Adrenal gland (tissue), 12 donors: ENCODE results near the gene STK40. TPM values are rescaled to one million over a fixed set of nuclear protein-coding genes. Genes with fewer than 3 reads are reported as not detected.
A peak's percentile ranks its signal among the peaks of the same experiment; 100 is the strongest.

Experiments used
- DNase-seq, 7 donors: peaks; one replicate each; pipeline ENCODE4 v3.0.0-alpha.2; 2019 to 2020
- H3K27ac ChIP-seq, 5 donors: fragments of 200-600 bp; sonication (generic) in 4 of 5; 1 replicate in 3 of 5; 2 replicates in 2 of 5; pipeline versions ENCODE4 v1.5.1 to v1.8.0; 2016 to 2020; ENCODE audit warnings: mild to moderate bottlenecking in 1 of 5
- H3K27me3 ChIP-seq: fragments of 200-600 bp; 2 replicates; pipeline ENCODE4 v1.8.0; 2021
- H3K36me3 ChIP-seq, 2 donors: fragments of 200-600 bp; replicated peaks in 1 of 2; 1 replicate in 1 of 2; 2 replicates in 1 of 2; pipeline versions ENCODE4 v1.5.1 to v1.8.0; 2018 to 2022
- H3K4me1 ChIP-seq, 2 donors: fragments of 200-600 bp; replicated peaks in 1 of 2; 1 replicate in 1 of 2; 2 replicates in 1 of 2; pipeline versions ENCODE4 v1.5.1 to v1.8.0; 2018 to 2021
- H3K4me3 ChIP-seq, 4 donors: fragments of 200-600 bp; sonication (generic) in 3 of 4; one replicate each; pipeline ENCODE4 v1.5.1; 2016 to 2018
- H3K9me3 ChIP-seq, 3 donors: fragments of 200-600 bp; sonication (generic) in 1 of 3; replicated peaks in 1 of 3; 1 replicate in 2 of 3; 2 replicates in 1 of 3; pipeline versions ENCODE4 v1.5.1 to v1.8.0; 2016 to 2021
- CTCF ChIP-seq, 6 experiments: fragments of 450-650 bp in 4 of 6; fragments of 200-600 bp in 2 of 6; sonication (generic) in 1 of 6; IDR thresholded peaks; 1 replicate in 5 of 6; 2 replicates in 1 of 6; pipeline versions ENCODE4 v1.5.1 to v1.8.0; 2016 to 2021; ENCODE audit warnings: antibody characterized with exemption in 6 of 6, mild to moderate bottlenecking in 2 of 6, moderate library complexity in 1 of 6
- POLR2A ChIP-seq, 2 donors: fragments of 450-650 bp; IDR thresholded peaks; one replicate each; pipeline ENCODE4 v1.6.1; 2017; ENCODE audit warnings: antibody characterized with exemption in 2 of 2, mild to moderate bottlenecking in 2 of 2, moderate library complexity in 1 of 2
- WGBS, 4 donors: extraction: QIAGEN DNeasy Blood & Tissue Kit in 2 of 4; methylation state at CpG; one replicate each; pipeline versions ENCODE4 v1.1.5 to v1.1.7; 2013 to 2017; 5-methylcytosine and 5-hydroxymethylcytosine counted together
- intact Hi-C, 2 donors: fragments of 100-400 bp; cut with DNase I; formaldehyde crosslinking; loops; one replicate each; pipeline versions ENCODE4 v1.14.1 to v1.15.0; 2022 to 2023
- polyA plus RNA-seq, 3 donors: library from polyadenylated mRNA; stranded (reverse); fragments of 200-250 nt in 2 of 3; fragments of 350-450 nt in 1 of 3; fragmentation: Illumina TruSeq in 1 of 3; extraction: RNeasy Lipid Tissue Mini Kit (QIAGEN cat#74804) in 1 of 3; gene quantifications; one replicate each; pipeline ENCODE4 v1.2.3, GENCODE V29; 2013 to 2014
- total RNA-seq, 9 donors: library from RNA; depleted of rRNA in 4 of 9; stranded (reverse); fragments of >200 nt in 4 of 9; fragments of 120-200 nt in 1 of 9; fragmentation: NEBNext Ultra II Directional in 1 of 9; extraction: Animal tissue kit (Norgen Biotek cat#: 25700) in 1 of 9; gene quantifications; one replicate each; pipeline versions ENCODE4 v1.1.0 to v1.2.4, GENCODE V29; 2013 to 2023
- donor health status: healthy with polysubstance abuse.
- donor health status: Bipolar disorder and iron deficiency.
- donor health status: DM: yes; HTN: yes; CAD: no.
- donor health status: DM: no; HTN: no; CAD: no.
- donor health status: DM: no; HTN: no; CAD: no.
- donor health status: DM: yes; HTN: yes; CAD: no.

STK40 gene
- total and polyA plus RNA-seq, 12 donors: 9.8 to 31.2 (median 24.7) TPM

- Histone ChIP-seq H3K27ac (peak overlapping the region in 2 of 5 donors; percentile 54 to 67), H3K27me3 (no peaks in the 10 kb centered on the region), H3K9me3 (no peaks in the 10 kb centered on the region), H3K4me3 (no peak overlapping the region), H3K4me1 (peaks cover 0 to 28% of the 10 kb centered on the region in 2 donors), H3K36me3 (peaks cover 0 to 52% of the 10 kb centered on the region in 2 donors)
- no peak for DNase-seq
- no peak for TF ChIP-seq CTCF (IDR thresholded peaks at IDR 0.05)
- no peak for TF ChIP-seq POLR2A (IDR thresholded peaks at IDR 0.05)
- 54 to 79% (median 64%) methylated on average over 5 to 13 of the region's 13 CpGs for WGBS, 4 donors
- intact Hi-C loops: no loop called here
Observed at GRCh38 chr1:36350659-36351226, 35.0 kb downstream of the STK40 start.

- no peak overlapping the region for H3K4me3 ChIP-seq
- DNase-seq: no peak
- H3K27me3 ChIP-seq: no peaks in the 10 kb centered on the region
- 72 to 94% (median 80%) methylated on average over 6 to 16 of the region's 16 CpGs for WGBS, 4 donors
- intact Hi-C loops: no loop called here
- peak overlapping the region in 2 of 5 donors; percentile 54 to 65 for H3K27ac ChIP-seq
- TF ChIP-seq CTCF (IDR thresholded peaks at IDR 0.05): no peak
- no peak for TF ChIP-seq POLR2A (IDR thresholded peaks at IDR 0.05)
- H3K9me3 ChIP-seq: no peaks in the 10 kb centered on the region
- peaks cover 0 to 54% of the 10 kb centered on the region in 2 donors for H3K36me3 ChIP-seq
- H3K4me1 ChIP-seq: peaks cover 0 to 28% of the 10 kb centered on the region in 2 donors
Observed at GRCh38 chr1:36349839-36350238, 35.9 kb downstream of the STK40 start.

GRCh38 chr1:36349241-36349671, 36.5 kb downstream of the STK40 start:
- Histone ChIP-seq H3K27ac (peak overlapping the region in 2 of 5 donors; percentile 54 to 65), H3K27me3 (no peaks in the 10 kb centered on the region), H3K36me3 (peaks cover 0 to 49% of the 10 kb centered on the region in 2 donors), H3K4me3 (no peak overlapping the region), H3K4me1 (peaks cover 0 to 28% of the 10 kb centered on the region in 2 donors), H3K9me3 (no peaks in the 10 kb centered on the region)
- WGBS, 4 donors: 52 to 61% (median 58%) methylated on average over 6 to 7 of the region's 7 CpGs
- intact Hi-C loops: no loop called here
- no peak for DNase-seq
- TF ChIP-seq POLR2A (IDR thresholded peaks at IDR 0.05) (no peak), CTCF (IDR thresholded peaks at IDR 0.05) (no peak)

GRCh38 chr1:36346741-36347370, 38.9 kb downstream of the STK40 start:
- intact Hi-C loops: no loop called here
- H3K27ac ChIP-seq: no peak overlapping the region
- WGBS, 4 donors: 92 to 98% (median 94%) methylated on average over 6 to 8 of the region's 8 CpGs
- peaks cover 5 to 21% of the 10 kb centered on the region in 2 donors for H3K4me1 ChIP-seq
- peaks cover 0 to 49% of the 10 kb centered on the region in 2 donors for H3K36me3 ChIP-seq
- H3K4me3 ChIP-seq: no peak overlapping the region
- TF ChIP-seq POLR2A (IDR thresholded peaks at IDR 0.05) (no peak), CTCF (IDR thresholded peaks at IDR 0.05) (no peak)
- no peak for DNase-seq
- H3K27me3 ChIP-seq: no peaks in the 10 kb centered on the region
- H3K9me3 ChIP-seq: no peaks in the 10 kb centered on the region
